Measurements from ENCODE around the gene LRRN3.

LRRN3 gene

GRCh38 chr7:111080495-111081105 lies 10.3 kb upstream of the LRRN3 start:
- no peak for DNase-seq

- DNase-seq = no peak
These were observed 9.2 kb upstream of the LRRN3 start for GRCh38 chr7:111081546-111082267.

- no peak for DNase-seq
These were observed 8.6 kb upstream of the LRRN3 start for GRCh38 chr7:111082351-111082750.

DNA sequence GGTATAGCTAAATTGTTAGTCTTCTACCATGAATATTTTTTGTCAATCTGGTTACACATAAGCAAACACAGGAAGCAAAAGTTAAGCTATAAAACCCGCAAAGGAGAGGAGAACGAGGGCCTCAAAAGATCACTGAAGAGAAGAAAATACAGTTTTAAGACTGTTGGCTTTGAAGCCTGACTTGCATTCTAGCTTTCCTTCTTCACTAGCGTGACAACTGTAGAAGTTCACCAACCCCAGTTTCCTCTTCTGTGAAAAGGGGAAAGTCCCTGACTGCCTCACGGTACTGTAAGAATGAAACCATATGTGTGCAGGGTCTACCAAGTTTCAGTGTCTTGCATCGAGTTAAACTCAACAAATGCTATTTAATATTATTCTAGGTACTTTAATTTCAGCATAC lies 7.5 kb upstream of the LRRN3 start:
- DNase-seq = peak; percentile 65

DNA sequence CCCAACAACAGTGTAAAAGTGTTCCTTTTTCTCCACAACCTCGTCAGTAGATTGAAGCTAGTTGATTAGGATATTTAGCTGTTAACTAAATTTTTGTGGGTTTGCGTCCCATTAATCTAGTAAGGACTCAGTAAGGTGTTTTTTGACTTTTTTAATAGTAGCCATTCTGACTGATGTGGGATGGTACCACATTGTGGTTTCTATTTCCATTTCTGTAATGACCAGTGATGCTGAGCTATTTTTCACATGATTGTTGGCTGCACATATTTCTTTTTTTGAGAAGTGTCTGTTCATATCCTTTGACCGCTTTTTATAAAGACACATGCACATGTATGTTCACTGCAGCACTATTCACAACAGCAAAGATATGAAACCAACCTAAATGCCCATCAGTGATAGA lies 5.6 kb upstream of the LRRN3 start:
- DNase-seq = no peak

DNA sequence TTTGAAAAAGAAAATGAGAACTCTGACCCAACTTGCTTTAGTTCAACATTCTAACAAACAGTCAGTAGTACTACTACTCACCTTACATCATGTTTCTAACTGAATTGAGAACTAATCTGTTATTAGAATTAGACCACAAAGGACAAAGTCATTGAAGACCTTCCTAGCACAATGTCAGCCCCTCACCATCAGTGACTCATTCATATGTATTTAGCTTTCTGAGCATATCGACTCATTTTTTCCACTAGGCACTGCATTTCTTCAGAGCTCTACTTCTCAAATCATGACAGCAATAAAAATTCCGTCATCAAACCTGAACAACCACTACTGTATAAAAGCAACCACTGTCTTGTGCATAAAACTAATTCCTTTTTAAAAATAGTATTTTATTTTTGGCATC lies 4.4 kb upstream of the LRRN3 start:
- DNase-seq = no peak

GRCh38 chr7:111088328-111088727 lies 2.6 kb upstream of the LRRN3 start:
- no peak for DNase-seq

DNA sequence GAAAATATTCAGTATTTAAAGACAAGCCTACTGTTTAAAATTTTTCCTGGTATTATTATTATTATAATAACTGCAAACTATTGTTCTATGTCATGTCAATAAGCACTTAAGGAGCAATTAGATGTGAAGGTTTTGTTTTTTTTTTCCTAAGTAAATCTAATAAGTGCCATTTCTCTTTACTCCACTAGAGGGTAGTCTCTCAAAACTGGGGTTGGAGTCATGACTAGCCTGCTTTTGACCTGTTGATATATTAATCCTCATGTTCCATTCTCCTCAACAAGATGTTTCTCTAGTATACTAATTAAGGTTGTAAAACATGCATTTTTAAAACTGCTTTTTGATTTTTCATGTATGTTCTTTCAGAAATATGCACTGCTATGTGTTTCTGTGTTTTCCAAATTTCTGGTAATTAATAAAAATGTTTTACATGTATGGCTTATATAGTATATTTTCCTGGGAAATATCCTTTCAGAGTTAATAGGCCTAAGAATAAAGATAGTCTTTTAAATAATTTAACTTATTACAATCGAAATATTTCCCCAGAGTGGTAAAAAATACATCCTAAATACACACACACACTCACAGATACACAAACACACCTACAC lies 1.0 kb upstream of the LRRN3 start:
- DNase-seq = peak; percentile 75

DNA sequence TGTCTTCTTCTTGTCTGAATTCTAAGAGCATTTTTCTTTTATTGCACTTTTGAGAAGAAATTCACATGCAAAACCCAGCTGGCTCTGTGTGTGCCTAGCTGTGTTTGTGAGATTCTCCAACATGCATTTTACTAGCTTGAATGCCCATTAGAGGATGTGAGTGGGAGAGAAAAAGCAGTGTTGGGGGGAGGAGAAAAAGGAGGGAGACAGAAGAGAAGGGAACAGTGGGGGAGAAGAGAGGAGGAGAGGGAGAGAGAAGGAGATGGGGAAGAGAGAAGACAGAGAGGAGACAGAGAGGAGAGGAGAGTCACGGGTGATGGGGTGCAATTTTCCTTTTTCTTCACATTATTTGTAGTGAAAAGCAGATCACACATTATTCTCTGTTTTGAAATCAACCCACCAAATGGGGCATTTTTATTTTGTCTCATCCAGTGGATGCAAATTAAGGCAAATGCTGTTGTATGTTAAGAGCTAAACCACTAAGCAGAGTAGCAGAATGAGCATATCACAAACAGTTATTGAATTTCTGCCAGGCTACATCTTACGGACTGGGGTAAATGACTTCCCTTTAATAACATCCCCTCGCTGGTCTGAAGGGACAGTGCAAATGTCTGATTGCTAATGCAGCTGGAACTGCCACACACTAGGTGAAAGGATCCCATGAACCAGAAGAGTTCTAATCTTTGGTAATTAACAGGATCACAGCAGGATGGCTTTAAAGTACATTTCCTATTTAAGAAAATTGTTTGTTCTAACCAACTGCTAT lies 849 bp downstream of the LRRN3 start:
- DNase-seq = no peak

- DNase-seq = no peak
These were observed 1.7 kb downstream of the LRRN3 start for GRCh38 chr7:111092406-111093236.

DNA sequence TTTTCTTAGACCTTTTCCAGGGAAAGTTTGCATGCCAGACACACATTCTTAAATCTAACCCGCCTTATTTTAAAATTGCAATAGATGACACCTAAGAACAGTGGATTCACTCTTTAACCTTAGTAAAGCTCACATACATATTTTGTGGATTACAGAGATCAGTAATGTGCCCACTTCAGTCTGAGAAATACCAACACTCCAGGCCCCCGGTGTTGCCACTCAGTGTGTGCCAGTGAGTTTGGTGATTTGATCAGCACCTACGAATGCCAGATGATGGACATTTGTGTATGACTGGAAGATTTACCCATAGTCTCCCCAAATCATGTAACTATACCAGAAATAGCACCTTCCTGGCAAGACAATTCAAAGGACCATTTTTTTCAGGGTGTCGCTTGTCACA lies 2.6 kb downstream of the LRRN3 start:
- no peak for DNase-seq

- DNase-seq = no peak
These were observed 3.5 kb downstream of the LRRN3 start for GRCh38 chr7:111094419-111094818.

GRCh38 chr7:111096997-111097396 lies 6.1 kb downstream of the LRRN3 start:
- DNase-seq = no peak

DNA sequence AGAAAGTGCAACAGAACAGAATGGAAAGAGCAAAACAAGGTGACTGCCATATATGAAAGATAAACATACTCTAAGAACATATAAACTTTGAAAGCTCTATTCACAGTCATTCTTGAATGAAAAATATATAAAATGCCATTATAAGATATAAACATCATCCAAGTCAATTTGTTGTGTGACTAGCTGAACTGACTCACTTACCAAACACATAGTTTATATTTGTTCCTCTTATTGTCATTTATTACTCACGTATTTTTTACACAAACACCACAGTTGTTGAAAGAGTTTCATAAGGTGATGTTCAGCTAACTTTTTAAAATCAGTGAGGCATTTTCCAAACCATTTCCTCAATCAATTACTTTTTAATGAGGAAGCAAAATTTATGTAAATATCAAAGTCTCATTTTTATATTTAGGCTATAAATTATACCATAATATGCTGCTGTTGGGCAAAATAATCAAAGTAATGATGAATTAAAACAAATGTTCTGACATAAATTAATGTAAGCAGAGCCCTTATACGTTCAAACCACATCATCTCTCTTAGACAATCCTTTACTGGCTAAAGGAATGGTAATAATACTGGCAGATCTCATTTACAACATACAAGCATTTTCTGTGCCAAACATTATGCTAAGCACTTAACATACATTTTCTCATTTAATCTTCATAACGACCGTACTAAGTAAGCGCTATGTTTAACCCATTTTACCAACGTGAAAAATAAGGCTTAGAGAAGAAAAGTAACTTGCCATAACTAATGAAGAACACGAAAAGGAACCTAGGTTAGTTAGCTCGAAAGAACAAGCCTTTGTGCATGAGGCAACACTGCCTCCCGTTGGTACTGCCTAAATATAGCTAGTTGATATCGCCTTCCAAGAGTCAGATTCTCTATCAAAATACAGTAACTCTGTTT lies 7.3 kb downstream of the LRRN3 start:
- DNase-seq = peak; percentile 77

DNA sequence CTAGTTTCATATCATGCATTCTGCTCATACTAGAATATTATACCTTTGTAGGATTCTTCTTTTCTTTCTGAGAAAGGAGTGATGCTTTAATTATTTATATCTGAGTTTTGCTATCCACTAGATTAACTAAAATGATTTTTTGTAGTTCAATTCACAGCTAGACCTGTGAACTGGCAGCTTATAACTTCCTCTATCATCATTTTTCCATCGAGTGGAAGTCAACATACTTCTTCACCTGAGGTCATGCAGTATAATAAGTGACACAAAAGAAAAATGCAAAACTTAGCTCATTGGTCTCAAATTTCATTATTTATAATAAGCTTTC lies 8.0 kb downstream of the LRRN3 start:
- DNase-seq = no peak

DNA sequence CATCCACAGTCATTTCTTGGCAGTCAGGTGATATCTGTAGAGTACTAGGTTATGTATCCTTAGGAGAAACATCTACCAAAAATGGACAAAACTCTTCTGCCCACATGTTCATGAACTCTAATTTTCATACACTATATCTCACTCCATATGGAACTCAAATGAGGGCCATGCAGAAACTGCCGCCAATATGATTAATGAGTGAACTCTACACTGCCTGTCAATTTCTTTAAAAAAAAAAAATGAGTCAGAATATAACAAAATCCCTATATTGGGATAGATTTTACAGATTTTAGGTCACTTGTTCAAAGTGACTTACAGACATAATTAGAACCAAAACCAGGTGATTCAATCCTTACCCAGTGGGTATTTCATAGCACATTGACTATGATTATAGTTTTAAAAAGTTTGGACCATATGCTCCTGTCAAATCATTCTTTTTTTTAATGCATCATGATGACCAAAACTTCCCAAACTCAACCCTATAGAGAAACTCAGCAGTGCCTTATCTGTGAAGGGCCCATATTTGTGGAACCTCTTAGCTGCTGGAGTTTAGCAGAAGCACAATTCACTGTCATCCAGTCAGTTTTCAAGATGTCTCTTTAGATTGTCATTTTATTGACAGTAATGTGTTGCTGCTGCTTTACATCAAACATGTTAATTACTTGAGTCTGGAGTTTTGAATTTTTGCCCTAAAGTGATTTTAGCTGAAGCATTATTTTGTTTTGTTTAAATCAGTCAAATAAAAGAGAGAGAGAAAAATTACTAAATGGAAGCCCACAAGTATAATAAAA lies 11.1 kb downstream of the LRRN3 start:
- DNase-seq = no peak

DNA sequence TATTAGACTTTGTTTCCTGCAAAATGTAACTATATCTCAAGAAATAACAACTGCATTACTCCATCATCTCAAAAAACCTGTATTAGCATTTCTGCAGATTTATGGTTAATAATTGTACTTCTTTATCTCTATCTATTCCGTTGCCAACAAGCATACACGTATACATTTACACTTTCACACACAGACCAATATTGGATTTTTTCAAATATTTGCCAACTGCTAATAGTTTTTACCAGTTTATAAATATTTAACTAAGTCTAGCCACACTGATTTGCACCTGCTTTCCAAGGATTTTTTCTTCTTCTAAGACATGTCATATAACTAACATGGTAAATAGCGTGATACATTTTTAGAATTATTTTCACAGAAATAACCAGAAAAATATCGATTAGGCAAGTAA lies 12.2 kb downstream of the LRRN3 start:
- no peak for DNase-seq

DNA sequence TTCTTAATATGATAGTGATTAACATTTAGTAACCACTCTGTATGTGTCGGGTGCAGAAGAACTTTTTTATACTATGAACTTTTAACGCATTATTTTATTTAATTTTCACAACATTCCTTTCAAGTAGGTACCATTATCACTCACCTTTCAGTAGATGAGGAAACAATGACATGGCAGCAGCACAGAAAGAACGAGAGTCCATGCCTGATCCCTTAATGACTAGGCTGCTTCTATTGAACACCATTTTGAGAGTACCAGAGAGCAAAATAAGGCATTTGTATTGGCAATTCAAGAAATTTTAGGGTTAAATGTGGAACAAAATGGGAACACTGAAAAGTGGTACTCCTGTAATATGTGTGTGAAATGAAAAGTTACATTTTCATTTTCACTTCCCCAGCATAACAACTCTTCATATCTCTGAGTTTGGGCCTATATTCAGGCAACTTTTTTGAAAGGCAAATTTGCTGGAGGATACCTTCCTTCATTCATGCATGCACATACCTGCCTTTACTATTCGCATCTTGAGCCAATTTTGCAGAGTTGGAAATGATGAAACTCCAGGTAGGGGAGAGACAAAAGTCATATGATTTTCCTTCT lies 12.8 kb downstream of the LRRN3 start:
- DNase-seq = no peak

GRCh38 chr7:111104710-111105109 lies 13.8 kb downstream of the LRRN3 start:
- DNase-seq = no peak

DNA sequence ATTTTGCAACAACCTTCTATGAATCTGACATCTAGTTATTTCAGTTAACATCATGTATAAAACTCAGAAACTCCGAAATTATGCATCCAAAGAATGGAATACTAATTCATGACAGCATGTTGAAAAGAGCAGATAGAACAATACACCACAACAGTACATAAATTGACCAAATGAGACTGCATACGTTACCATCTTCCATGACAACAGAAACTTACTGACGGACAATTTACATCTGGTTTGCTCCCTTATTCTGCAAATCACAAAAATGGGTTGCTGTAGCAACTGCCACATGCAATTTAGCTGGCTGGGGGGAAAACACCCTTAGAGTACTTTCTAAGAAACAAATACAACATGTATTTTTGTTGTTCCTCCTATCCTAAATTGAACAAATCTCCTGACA lies 14.3 kb downstream of the LRRN3 start:
- no peak for DNase-seq

DNA sequence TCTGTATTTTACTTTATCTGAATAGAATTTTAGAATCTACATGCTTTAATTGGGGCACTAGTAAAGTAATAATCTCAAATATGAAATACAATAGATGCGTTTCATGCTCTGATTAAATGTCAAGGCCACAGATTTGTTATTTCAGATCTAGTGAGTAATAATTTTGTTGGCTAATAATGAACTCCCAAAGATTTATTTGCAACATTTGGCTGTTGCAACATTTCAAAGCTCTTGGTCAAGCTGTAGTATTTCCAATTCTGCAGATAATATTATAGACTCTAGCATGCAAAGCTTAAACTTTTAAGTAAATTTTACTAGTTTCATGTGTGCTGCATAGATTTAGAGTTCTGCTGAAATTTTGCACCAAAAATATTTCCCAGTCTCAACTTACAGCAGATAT lies 16.7 kb downstream of the LRRN3 start:
- no peak for DNase-seq
